Subcutaneous adipose tissue (tissue), 4 donors: ENCODE results near the gene CFAP58. TPM values are rescaled to one million over a fixed set of nuclear protein-coding genes. Genes with fewer than 3 reads are reported as not detected.

Source experiments
- total RNA-seq, 4 donors: library from RNA; depleted of rRNA; stranded (reverse); fragments of >200 nt; gene quantifications; one replicate each; pipeline ENCODE4 v1.1.0, GENCODE V29; 2016
- TF ChIP-seq, protein P1 (sequence below): fragments of 450-650 bp; IDR thresholded peaks from one replicate; pipeline ENCODE4 v1.5.1; 2016; ENCODE audit warnings: low read depth, mild to moderate bottlenecking, control low read depth, antibody characterized with exemption, moderate library complexity

The CFAP58 gene
- total RNA-seq, 4 donors from 2014 or later = 0.16 to 0.66 (median 0.26) TPM

DNA sequence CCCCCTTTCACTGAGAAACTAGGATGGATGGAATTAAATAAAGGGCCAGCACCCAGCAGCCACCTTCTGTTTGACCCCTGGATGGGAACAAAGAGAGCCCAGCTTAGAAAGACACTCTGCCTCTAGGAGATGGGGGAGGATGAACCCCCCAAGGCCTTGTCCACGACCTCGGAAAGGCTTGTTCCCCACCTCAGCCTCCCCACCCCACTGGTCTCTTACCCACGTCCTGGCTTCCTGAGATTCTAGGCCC lies 25.1 kb upstream of the CFAP58 start:
- TF ChIP-seq, protein P1, sequence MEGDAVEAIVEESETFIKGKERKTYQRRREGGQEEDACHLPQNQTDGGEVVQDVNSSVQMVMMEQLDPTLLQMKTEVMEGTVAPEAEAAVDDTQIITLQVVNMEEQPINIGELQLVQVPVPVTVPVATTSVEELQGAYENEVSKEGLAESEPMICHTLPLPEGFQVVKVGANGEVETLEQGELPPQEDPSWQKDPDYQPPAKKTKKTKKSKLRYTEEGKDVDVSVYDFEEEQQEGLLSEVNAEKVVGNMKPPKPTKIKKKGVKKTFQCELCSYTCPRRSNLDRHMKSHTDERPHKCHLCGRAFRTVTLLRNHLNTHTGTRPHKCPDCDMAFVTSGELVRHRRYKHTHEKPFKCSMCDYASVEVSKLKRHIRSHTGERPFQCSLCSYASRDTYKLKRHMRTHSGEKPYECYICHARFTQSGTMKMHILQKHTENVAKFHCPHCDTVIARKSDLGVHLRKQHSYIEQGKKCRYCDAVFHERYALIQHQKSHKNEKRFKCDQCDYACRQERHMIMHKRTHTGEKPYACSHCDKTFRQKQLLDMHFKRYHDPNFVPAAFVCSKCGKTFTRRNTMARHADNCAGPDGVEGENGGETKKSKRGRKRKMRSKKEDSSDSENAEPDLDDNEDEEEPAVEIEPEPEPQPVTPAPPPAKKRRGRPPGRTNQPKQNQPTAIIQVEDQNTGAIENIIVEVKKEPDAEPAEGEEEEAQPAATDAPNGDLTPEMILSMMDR = no peak

DNA sequence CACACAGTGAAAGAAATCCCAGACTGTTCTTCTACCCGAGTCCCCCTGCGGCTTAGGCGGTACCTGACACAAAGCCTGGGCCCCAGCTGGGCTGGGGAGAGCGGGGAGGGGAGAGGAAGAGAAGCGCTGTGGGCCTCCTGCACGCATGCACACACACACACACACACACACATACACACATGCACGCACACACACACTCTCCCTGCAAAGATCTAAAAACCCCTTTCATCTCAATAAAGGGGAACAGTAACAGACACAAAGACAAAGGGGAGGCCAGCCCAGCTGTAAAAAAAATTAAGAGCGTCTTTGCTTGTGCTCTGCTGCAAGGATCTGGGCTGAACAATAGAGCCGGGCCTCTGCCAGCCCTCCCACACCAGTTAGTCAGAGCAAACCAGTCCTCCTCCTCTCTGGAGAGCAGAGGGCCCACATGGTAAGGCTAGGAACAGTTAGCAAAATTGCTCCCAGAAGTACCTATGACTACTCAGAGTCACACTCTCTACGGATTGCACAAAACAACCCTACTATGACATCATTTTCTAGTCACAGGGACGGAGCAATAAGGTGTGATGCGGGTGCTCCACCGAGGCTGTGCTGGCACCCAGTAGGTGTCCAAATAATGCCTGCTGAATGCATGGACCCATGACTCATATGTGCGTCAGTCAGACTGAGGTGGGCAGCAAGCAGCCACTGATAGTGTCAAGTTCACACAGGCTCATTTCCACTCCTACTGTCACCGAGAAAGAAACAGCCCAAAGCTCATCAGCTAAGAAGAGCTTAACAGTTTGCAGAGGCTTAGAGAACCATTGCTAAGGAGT lies 24.5 kb upstream of the CFAP58 start:
- TF ChIP-seq, protein P1 = no peak

DNA sequence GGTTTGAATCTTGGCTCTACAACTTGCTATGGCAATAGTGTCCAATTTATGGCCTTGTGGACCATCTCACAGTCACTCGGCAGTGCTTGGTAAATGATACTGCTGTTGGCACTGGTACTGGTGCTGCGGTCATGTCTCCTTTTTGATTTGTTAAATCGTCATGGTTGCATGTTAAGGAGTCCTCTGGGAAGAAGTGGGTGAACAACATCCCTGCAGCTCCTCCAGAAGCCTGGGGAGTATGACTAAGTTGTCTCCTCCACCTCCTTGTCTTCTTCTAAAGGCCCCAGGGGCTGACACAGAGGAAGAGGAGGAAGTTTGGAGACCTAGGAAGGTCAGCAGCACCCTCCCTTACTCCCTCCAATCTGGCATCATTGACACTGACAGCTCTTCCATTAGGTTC lies 23.9 kb upstream of the CFAP58 start:
- TF ChIP-seq, protein P1 = no peak

DNA sequence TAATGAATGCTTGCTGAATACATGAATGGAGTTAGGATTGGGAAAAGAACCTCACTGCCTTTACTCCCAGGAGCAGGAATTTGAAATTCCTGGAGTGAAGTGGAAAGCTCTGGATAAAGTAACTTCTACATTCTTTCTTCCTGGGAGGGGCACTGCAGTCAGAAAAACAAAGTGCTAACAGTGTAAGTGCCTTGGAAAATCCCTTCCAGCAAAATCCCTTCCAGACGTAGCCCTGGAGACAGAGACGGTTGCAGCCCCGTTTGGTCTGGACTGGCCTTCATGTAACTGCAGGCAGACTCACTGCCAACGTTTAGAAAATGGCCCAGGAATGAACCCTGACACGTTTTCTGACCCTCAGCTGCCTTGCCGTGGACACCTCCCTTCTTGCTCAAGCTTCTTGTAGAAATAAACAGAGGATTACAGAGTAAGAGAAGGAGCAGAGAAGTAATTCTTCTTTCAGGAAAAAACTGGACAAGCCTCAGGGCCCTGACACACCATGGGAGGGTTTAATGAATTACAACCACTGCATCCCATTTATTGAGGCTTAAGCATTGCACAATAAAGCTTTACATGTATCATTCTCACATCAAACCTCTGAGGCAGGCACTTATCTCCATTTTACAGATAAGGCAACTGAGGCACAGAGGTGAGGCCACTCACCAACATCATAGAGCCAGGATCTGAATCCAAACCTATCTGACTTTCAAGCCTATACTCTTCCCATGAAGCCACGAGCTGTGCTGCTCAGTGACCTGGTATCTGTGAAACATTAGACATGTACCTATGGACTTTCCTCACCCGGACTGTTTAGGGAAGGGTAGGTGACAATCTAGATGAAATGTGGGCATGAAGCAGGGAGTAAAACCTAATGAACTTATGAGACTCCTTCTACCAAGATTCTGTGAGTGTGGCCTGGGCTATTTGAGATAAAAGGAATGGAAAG lies 23.2 kb upstream of the CFAP58 start:
- TF ChIP-seq, protein P1 = no peak

DNA sequence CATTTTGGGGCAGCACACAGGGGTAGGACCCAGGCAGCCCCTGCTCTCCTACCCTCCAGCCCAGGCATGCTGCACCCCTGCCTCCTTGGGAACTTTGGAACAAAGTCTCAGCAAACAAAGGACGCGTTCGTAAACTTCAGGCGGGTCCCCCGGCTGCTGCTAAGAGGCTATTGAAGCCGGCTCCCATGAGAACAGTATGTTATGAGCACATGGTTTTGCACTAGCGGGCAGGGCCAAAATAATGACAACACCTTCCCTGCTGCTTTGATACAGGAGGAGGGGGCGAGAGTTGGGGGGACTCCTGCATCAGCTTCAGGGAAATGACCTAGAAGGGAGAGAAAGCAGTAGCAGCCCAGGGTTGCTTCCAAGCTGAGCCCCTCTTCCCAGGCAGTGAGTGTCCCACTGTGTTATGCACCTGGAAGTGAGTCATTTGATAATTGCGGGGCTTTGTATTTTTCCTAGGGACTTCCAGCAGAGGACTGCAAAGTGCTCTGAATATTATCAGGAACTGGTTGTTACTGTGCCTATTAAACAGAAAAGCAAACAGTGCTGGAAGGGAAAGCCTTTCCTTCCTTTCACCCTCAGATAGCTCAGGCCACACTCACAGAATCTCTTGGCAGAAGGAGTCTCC lies 22.3 kb upstream of the CFAP58 start:
- TF ChIP-seq, protein P1 = no peak

DNA sequence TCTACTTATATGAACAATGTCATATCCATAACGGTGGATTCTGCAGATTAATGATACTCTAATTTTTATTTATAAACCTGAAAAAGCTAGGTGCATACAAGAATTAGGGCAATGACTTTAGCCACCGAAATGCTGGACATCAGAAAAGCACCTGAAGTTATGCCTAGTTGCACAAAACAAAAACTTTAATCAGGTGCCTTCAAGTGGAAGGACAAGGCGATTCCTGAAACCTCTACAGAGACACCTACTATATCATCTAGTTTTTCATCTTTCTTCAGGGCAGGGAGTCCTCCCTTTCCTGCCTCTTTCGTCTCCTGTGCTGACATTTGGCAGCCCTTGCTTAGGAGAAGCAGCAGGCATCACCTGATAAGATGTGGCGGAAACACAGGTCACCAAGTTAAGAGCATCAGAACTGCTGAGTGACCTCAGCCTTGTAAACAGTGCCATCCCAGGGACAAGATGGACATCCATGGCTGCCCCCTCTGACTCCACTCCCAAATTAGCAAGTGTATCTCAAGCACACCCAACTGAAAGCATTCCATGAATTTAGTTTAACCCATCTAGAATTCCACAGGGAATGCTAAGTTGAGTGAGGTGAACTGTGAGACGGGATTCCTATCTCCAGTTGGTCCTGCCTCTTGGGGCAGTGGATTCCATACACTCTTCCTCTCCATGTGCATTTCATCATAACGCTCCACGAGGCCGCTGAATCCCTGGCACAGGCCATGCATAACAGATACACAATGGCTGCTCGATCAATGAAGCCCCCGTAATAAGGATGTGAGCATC lies 21.2 kb upstream of the CFAP58 start:
- TF ChIP-seq, protein P1 = no peak
